GM12872 (cell line): ENCODE data around the gene LOXL3.

Source experiments
- CTCF ChIP-seq: IDR thresholded peaks from 3 replicates; pipeline ENCODE4 v1.5.1; 2011; ENCODE audit warnings: low read depth, mild to moderate bottlenecking, low read length, moderate library complexity; ENCODE audit not compliant: insufficient read depth

LOXL3 gene

GRCh38 chr2:74528600-74529356 is 25.0 kb downstream of the LOXL3 start:
- peak; percentile 31; the same call in 1 of the 3 replicates for TF ChIP-seq CTCF

- no peak for TF ChIP-seq CTCF
Observed at GRCh38 chr2:74527741-74528140, 26.0 kb downstream of the LOXL3 start.

GRCh38 chr2:74526649-74527230 is 27.0 kb downstream of the LOXL3 start:
- no peak for TF ChIP-seq CTCF

GRCh38 chr2:74525717-74526648 is 27.8 kb downstream of the LOXL3 start, which contains the start of gene DQX1:
DQX1 (minus strand) TSS chr2:74526231; CDS start chr2:74525729, 502 bp downstream.
- no peak for TF ChIP-seq CTCF

GRCh38 chr2:74524955-74525716 is 28.6 kb downstream of the LOXL3 start:
- TF ChIP-seq CTCF = no peak

GRCh38 chr2:74524005-74524404 is 29.7 kb downstream of the LOXL3 start:
- TF ChIP-seq CTCF = no peak

- TF ChIP-seq CTCF = no peak
Observed at GRCh38 chr2:74522516-74522915, 31.2 kb downstream of the LOXL3 start.
